Colonic mucosa (tissue), 4 donors: ENCODE data around the gene CPHXL. TPM values are rescaled to one million over a fixed set of nuclear protein-coding genes. Genes with fewer than 3 reads are reported as not detected.
A peak's percentile ranks its signal among the peaks of the same experiment; 100 is the strongest.

Experiments
- DNase-seq: peaks from one replicate; pipeline ENCODE4 v3.0.0-alpha.2; 2020
- H3K27ac ChIP-seq: fragments of 200-600 bp; one replicate; pipeline ENCODE4 v1.8.0; 2021
- H3K27me3 ChIP-seq: fragments of 200-600 bp; one replicate; pipeline ENCODE4 v1.8.0; 2021
- H3K36me3 ChIP-seq: fragments of 200-600 bp; one replicate; pipeline ENCODE4 v1.8.0; 2021
- H3K4me1 ChIP-seq: fragments of 200-600 bp; one replicate; pipeline ENCODE4 v1.8.0; 2021; ENCODE audit warnings: mild to moderate bottlenecking
- H3K4me3 ChIP-seq: fragments of 200-600 bp; one replicate; pipeline ENCODE4 v1.8.0; 2021
- H3K9ac ChIP-seq, 2 donors: one replicate each; pipeline ENCODE4 v1.7.0; 2013; ENCODE audit warnings: control low read depth in 2 of 2, low read depth in 2 of 2, low read length in 2 of 2
- H3K9me3 ChIP-seq: fragments of 200-600 bp; one replicate; pipeline ENCODE4 v1.8.0; 2021
- CTCF ChIP-seq: fragments of 200-600 bp; IDR thresholded peaks from one replicate; pipeline ENCODE4 v1.8.0; 2022; ENCODE audit warnings: antibody characterized with exemption, mild to moderate bottlenecking
- intact Hi-C: fragments of 100-400 bp; cut with DNase I; formaldehyde crosslinking; loops from one replicate; pipeline ENCODE4 v1.14.1; 2022
- total RNA-seq, 2 donors: library from RNA; stranded (reverse); fragmentation: NEBNext Ultra II Directional in 1 of 2; extraction: Animal tissue kit (Norgen Biotek cat#: 25700) in 1 of 2; gene quantifications; one replicate each; pipeline ENCODE4 v1.2.1, GENCODE V29; 2021
- donor health status: healthy.
- donor health status: DM: no; HTN: no; CAD: no.
- donor health status: DM: no; HTN: no; CAD: no.

Gene CPHXL
- total RNA-seq, 2 donors from 2014 or later = not detected

DNA sequence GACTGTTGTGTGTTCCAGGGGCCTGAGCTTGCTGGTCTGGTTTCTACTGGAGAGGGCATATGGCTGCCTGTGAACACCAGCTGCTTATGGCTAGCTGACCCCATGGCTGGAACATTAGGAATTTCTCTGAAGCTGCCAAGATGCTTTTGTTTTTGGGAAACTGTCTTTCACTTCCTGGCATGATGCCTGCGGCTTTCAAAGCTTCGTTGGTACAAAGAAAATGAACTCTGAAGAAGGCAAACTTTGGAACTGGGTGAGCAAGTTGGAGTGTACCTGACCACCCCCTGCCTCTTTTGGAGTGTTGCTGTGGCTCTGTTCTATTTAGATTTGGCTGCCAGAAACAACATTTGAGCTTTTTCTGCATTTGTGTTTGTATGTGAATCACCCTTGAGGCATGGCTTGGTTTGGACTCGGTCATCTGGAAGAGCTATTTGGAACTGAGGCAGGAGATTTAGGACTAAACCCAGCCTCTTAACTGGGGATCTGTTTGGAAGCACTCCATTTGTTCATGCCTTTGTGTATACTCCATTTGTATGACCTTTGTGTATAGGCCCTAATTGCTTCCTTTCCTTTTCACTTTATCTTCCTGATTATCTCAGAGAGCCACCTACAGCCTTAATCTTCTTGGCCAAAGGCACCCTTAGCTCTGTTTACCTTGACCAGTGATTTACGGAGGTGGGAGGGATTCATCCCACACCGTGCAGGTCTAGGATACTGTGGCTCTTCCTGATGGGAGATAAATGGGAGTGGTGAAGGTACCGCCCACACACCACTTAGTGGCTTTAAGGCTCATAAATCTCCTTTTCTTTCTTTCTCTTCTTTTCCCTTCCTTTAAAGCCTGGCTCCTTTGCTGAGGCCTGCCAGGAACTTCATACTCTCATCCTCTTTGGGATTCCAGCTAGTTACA lies 7.3 kb upstream of the CPHXL start:
- intact Hi-C loops = no loop called here
- H3K36me3 ChIP-seq = no peaks in the 10 kb centered on the region
- H3K9me3 ChIP-seq = no peaks in the 10 kb centered on the region
- H3K4me1 ChIP-seq = no peaks in the 10 kb centered on the region
- peak overlapping the region; percentile 18 for H3K27ac ChIP-seq
- peak; percentile 25 for DNase-seq
- no peak for TF ChIP-seq CTCF
- no peaks in the 10 kb centered on the region for H3K27me3 ChIP-seq
- no peak overlapping the region for H3K9ac ChIP-seq
- H3K4me3 ChIP-seq = no peak overlapping the region

DNA sequence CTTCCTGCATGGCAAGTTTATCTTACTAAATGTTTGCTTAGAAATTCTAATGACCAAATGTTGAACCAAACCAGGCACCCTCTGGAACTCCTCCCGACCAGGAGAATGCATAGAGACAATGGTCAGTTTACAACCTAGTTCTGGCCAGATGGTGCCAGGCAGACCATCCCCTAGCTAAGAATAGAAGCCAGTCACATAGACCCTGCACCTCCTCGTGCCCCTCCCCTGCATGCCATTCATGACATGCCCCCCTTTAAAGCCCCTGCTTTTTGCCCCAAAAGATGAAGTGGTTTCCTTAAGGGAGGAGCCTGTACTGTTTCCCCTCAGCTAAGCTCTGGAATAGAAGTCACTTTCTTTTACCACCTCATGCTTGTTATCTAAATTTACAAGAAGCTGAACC lies 6.6 kb upstream of the CPHXL start:
- DNase-seq = no peak
- no peak for TF ChIP-seq CTCF
- no peak overlapping the region for H3K27ac ChIP-seq

GRCh38 chr16:75727221-75727620 lies 931 bp upstream of the CPHXL start:
- Histone ChIP-seq H3K36me3 (no peaks in the 10 kb centered on the region), H3K4me3 (no peak overlapping the region), H3K9me3 (no peaks in the 10 kb centered on the region), H3K27me3 (no peaks in the 10 kb centered on the region), H3K9ac (no peak overlapping the region), H3K4me1 (no peaks in the 10 kb centered on the region), H3K27ac (no peak overlapping the region)
- no peak for DNase-seq
- TF ChIP-seq CTCF = no peak
- intact Hi-C loops = no loop called here

More for the DNA sequence above, 6.6 kb upstream of the CPHXL start:
- H3K36me3 ChIP-seq = no peaks in the 10 kb centered on the region
- no peaks in the 10 kb centered on the region for H3K4me1 ChIP-seq
- intact Hi-C loops = no loop called here
- H3K27me3 ChIP-seq = no peaks in the 10 kb centered on the region
- H3K9me3 ChIP-seq = no peaks in the 10 kb centered on the region
- no peak overlapping the region for H3K9ac ChIP-seq
- H3K4me3 ChIP-seq = no peak overlapping the region

DNA sequence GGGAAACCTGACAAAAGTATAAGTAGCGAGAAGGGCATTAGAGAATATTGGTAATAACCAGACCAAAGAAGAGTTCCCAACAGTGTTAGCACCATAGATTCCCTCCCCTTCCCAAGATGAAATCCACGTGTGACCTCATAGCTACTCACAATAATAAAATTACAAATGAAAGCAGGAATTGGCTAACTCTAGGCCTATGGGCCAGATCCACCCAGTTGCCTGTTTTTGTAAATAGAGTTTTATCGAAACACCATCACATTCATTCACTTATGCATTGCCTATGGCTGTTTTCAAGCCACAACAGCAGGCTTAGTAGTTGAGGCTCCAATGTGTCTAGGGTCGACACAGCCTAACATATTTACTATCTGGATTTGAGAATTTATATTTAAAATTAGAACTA lies 7.8 kb downstream of the CPHXL start:
- no peaks in the 10 kb centered on the region for H3K27me3 ChIP-seq
- H3K4me3 ChIP-seq = no peak overlapping the region
- no peak overlapping the region for H3K27ac ChIP-seq
- DNase-seq = no peak
- no peaks in the 10 kb centered on the region for H3K9me3 ChIP-seq
- intact Hi-C loops = no loop called here
- H3K36me3 ChIP-seq = no peaks in the 10 kb centered on the region
- no peak for TF ChIP-seq CTCF
- H3K4me1 ChIP-seq = no peaks in the 10 kb centered on the region
- H3K9ac ChIP-seq = no peak overlapping the region

- H3K9ac ChIP-seq = no peak overlapping the region
- no peaks in the 10 kb centered on the region for H3K9me3 ChIP-seq
- H3K4me1 ChIP-seq = no peaks in the 10 kb centered on the region
- no peak for DNase-seq
- H3K36me3 ChIP-seq = no peaks in the 10 kb centered on the region
- H3K4me3 ChIP-seq = no peak overlapping the region
- no peak for TF ChIP-seq CTCF
- no peak overlapping the region for H3K27ac ChIP-seq
- H3K27me3 ChIP-seq = no peaks in the 10 kb centered on the region
- intact Hi-C loops = no loop called here
These were observed 11.6 kb downstream of the CPHXL start for GRCh38 chr16:75714661-75715060.
